B cell (primary cell): ENCODE measurements around the gene AATK. TPM values are rescaled to one million over a fixed set of nuclear protein-coding genes. Genes with fewer than 3 reads are reported as not detected.

Experiments used
- ATAC-seq: fragments of 200-7000 bp; cut with Tn5 transposase; one replicate; pipeline ENCODE4 v1.10.0; 2021; ENCODE audit warnings: low read depth, mild to moderate bottlenecking, moderate number of reproducible peaks, moderate library complexity
- CTCF ChIA-PET: fragments of 350-600 bp; sonication (Branson Sonifier 250); formaldehyde crosslinking; loops from one replicate; lab custom pipeline; 2021; ENCODE audit warnings: antibody characterized with exemption, inconsistent platforms; lab: Charles Lee
- POLR2A ChIA-PET: fragments of 350-600 bp; sonication (Branson Sonifier 250); formaldehyde crosslinking; loops from one replicate; lab custom pipeline; 2021; ENCODE audit warnings: antibody characterized with exemption; lab: Charles Lee
- DNase-seq: peaks from one replicate; pipeline ENCODE4 v3.0.0; 2013
- H2AFZ ChIP-seq: 2 replicates; pipeline ENCODE4 v1.6.1; 2012; ENCODE audit warnings: mild to moderate bottlenecking, low read depth, low read length; ENCODE audit not compliant: insufficient read depth, poor library complexity, severe bottlenecking
- H3K27ac ChIP-seq, 2 donors: 1 replicate in 1 of 2; 2 replicates in 1 of 2; pipeline ENCODE4 v1.5.1; 2012 to 2013; ENCODE audit warnings: low read length in 2 of 2, mild to moderate bottlenecking in 2 of 2, moderate library complexity in 1 of 2
- H3K27me3 ChIP-seq, 4 experiments: fragments of 200-600 bp in 1 of 4; sonication (generic) in 1 of 4; replicated peaks in 1 of 4; 1 replicate in 2 of 4; 2 replicates in 2 of 4; pipeline versions ENCODE4 v1.6.1 to v1.7.0; 2013 to 2016; ENCODE audit warnings: low read length in 3 of 4, mild to moderate bottlenecking in 2 of 4, mixed read lengths in 1 of 4, moderate library complexity in 1 of 4; ENCODE audit not compliant: insufficient read depth in 4 of 4, control insufficient read depth in 3 of 4; ENCODE audit errors: control extremely low read depth in 1 of 4
- H3K36me3 ChIP-seq, 2 experiments: replicated peaks in 1 of 2; 1 replicate in 1 of 2; 2 replicates in 1 of 2; pipeline versions ENCODE4 v1.6.1 to v1.7.1; 2013; ENCODE audit warnings: low read length in 1 of 2; ENCODE audit not compliant: insufficient read depth in 2 of 2, control insufficient read depth in 1 of 2; ENCODE audit errors: control extremely low read depth in 1 of 2, extremely low read depth in 1 of 2
- H3K4me1 ChIP-seq, 2 donors: fragments of 200-600 bp in 1 of 2; sonication (generic) in 1 of 2; 1 replicate in 1 of 2; 2 replicates in 1 of 2; pipeline versions ENCODE4 v1.5.1 to v1.6.1; 2013 to 2017; ENCODE audit warnings: low read length in 2 of 2; ENCODE audit not compliant: control insufficient read depth in 2 of 2, insufficient read depth in 2 of 2
- H3K4me2 ChIP-seq: replicated peaks from 2 replicates; pipeline ENCODE3; 2012; ENCODE audit warnings: mild to moderate bottlenecking, low read depth, low read length; ENCODE audit not compliant: poor library complexity, severe bottlenecking
- H3K4me3 ChIP-seq, 5 experiments: fragments of 200-600 bp in 1 of 5; sonication (generic) in 1 of 5; 1 replicate in 3 of 5; 2 replicates in 2 of 5; pipeline versions ENCODE4 v1.5.1 to v1.7.0; 2011 to 2016; ENCODE audit warnings: low read length in 4 of 5, mild to moderate bottlenecking in 4 of 5, low read depth in 2 of 5, control low read depth in 1 of 5, moderate library complexity in 1 of 5; ENCODE audit not compliant: insufficient read depth in 1 of 5; ENCODE audit errors: control extremely low read depth in 1 of 5, extremely low read depth in 1 of 5
- H3K79me2 ChIP-seq: fragments of 200-600 bp; sonication (generic); one replicate; pipeline ENCODE4 v1.6.0; 2016; ENCODE audit warnings: low read length; ENCODE audit not compliant: control insufficient read depth, insufficient read depth
- H3K9ac ChIP-seq: fragments of 200-600 bp; sonication (generic); 2 replicates; pipeline ENCODE4 v1.6.1; 2017; ENCODE audit warnings: mild to moderate bottlenecking, low read length, moderate library complexity
- H3K9me3 ChIP-seq, 3 donors: one replicate each; pipeline versions ENCODE4 v1.6.1 to v1.7.1; 2013; ENCODE audit warnings: low read length in 2 of 3; ENCODE audit not compliant: control insufficient read depth in 2 of 3, insufficient read depth in 1 of 3; ENCODE audit errors: control extremely low read depth in 1 of 3
- H4K20me1 ChIP-seq: 2 replicates; pipeline ENCODE4 v1.6.0; 2012; ENCODE audit warnings: mild to moderate bottlenecking, low read length; ENCODE audit not compliant: insufficient read depth, control insufficient read depth, poor library complexity, severe bottlenecking
- H3K27ac Mint-ChIP-seq: one replicate; pipeline ENCODE4 v1.8.0; 2021; ENCODE audit warnings: mixed read lengths
- H3K27me3 Mint-ChIP-seq: one replicate; pipeline ENCODE4 v1.8.0; 2021; ENCODE audit warnings: mixed read lengths
- H3K4me1 Mint-ChIP-seq: one replicate; pipeline ENCODE4 v1.8.0; 2021; ENCODE audit warnings: mixed read lengths
- H3K4me3 Mint-ChIP-seq: one replicate; pipeline ENCODE4 v1.8.0; 2021; ENCODE audit warnings: mixed read lengths
- H3K9me3 Mint-ChIP-seq: one replicate; pipeline ENCODE4 v1.8.0; 2022; ENCODE audit warnings: mixed read lengths; ENCODE audit not compliant: insufficient read depth
- CTCF ChIP-seq: fragments of 200-600 bp; IDR thresholded peaks from one replicate; pipeline ENCODE4 v1.8.0; 2022; ENCODE audit warnings: antibody characterized with exemption, mild to moderate bottlenecking
- EZH2 ChIP-seq: IDR thresholded peaks from 2 replicates; pipeline ENCODE4 v1.6.1; 2012; ENCODE audit warnings: borderline replicate concordance, low read depth, mild to moderate bottlenecking, moderate library complexity, low read length; ENCODE audit not compliant: insufficient read depth, poor library complexity, severe bottlenecking
- WGBS: methylation state at CpG from one replicate; pipeline ENCODE4 v1.1.5; 2013; ENCODE audit warnings: missing lambda C conversion rate; ENCODE audit not compliant: insufficient coverage; 5-methylcytosine and 5-hydroxymethylcytosine counted together
- intact Hi-C: fragments of 100-400 bp; cut with micrococcal nuclease; formaldehyde crosslinking; loops from one replicate; pipeline ENCODE4 v1.10.0; 2022
- polyA plus RNA-seq: library from polyadenylated mRNA; depleted of rRNA; stranded (reverse); fragments of >200 nt; gene quantifications from 2 replicates; pipeline ENCODE4 v1.2.3, GENCODE V29; 2012
- total RNA-seq, 2 donors: library from RNA; stranded (reverse); fragments of 120-200 nt in 1 of 2; gene quantifications; 1 replicate in 1 of 2; 2 replicates in 1 of 2; pipeline versions ENCODE4 v1.2.3 to v1.2.4, GENCODE V29; 2013 to 2022

The AATK gene
- total and polyA plus RNA-seq, 2 donors (not counting 1 experiment from before 2014, with no cell fraction given): 0.21 to 1.7 TPM

DNA sequence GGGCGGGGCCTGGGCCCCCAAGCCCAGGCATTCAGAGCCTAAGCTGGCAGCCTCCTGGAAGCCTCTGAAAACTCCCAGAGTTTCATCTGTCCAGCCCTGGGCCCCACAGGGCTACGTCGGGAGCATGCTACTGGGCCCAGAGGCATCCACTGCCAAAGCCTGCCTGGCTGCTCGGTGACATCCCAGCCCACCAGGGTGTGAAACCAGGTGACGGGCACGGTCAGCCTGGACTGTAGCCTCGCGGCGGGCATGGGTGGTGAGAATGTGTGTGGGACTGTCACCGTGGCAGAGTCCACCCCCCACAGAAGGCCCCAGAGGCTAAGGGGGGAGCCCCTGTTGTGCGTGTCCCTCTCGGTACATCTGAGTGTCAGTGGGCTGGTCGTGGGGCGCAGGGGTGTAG is 25.6 kb upstream of the AATK start:
- Histone ChIP-seq H3K4me2 (no peak overlapping the region), H3K9ac (no peak overlapping the region), H3K79me2 (no peaks in the 10 kb centered on the region), H3K9me3 (no peaks in the 10 kb centered on the region), H2AFZ (no peak overlapping the region), H3K36me3 (peaks cover 0 to 11% of the 10 kb centered on the region in 2 experiments), H4K20me1 (no peaks in the 10 kb centered on the region), H3K27ac (no peak overlapping the region), H3K4me1 (no peaks in the 10 kb centered on the region), H3K27me3 (no peaks in the 10 kb centered on the region), H3K4me3 (no peak overlapping the region)
- intact Hi-C loops: no loop called here
- POLR2A ChIA-PET: no interaction called here
- no peaks in the 10 kb centered on the region for H3K4me1 Mint-ChIP-seq
- TF ChIP-seq CTCF: no peak
- no peak for TF ChIP-seq EZH2
- ATAC-seq: no peak
- H3K4me3 Mint-ChIP-seq: no peak overlapping the region
- no peak for DNase-seq
- H3K27ac Mint-ChIP-seq: no peak overlapping the region
- 97% methylated on average over 9 of the region's 14 CpGs for WGBS
- no peaks in the 10 kb centered on the region for H3K27me3 Mint-ChIP-seq
- CTCF ChIA-PET: no interaction called here
- H3K9me3 Mint-ChIP-seq: no peaks in the 10 kb centered on the region

- H3K4me1 Mint-ChIP-seq: no peaks in the 10 kb centered on the region
- no peak for ATAC-seq
- intact Hi-C loops: no loop called here
- no peaks in the 10 kb centered on the region for H3K27me3 Mint-ChIP-seq
- H3K9me3 Mint-ChIP-seq: no peaks in the 10 kb centered on the region
- 90% methylated on average over 15 of the region's 20 CpGs for WGBS
- Histone ChIP-seq H3K9ac (no peak overlapping the region), H3K9me3 (no peaks in the 10 kb centered on the region), H3K36me3 (peaks cover 0 to 6% of the 10 kb centered on the region in 2 experiments), H3K4me3 (no peak overlapping the region), H3K4me1 (no peaks in the 10 kb centered on the region), H3K4me2 (no peak overlapping the region), H3K79me2 (no peaks in the 10 kb centered on the region), H2AFZ (no peak overlapping the region), H3K27me3 (no peaks in the 10 kb centered on the region), H3K27ac (no peak overlapping the region), H4K20me1 (no peaks in the 10 kb centered on the region)
- DNase-seq: no peak
- CTCF ChIA-PET: interaction anchor here (0.6 kb wide), 1 partner anchor 434 kb away, joined by 3 read pairs; no protein-coding TSS in a partner anchor
- TF ChIP-seq CTCF (no peak), EZH2 (no peak)
- POLR2A ChIA-PET: no interaction called here
- H3K4me3 Mint-ChIP-seq: no peak overlapping the region
- H3K27ac Mint-ChIP-seq: no peak overlapping the region
These were observed 25.1 kb upstream of the AATK start for GRCh38 chr17:81191116-81191515.
